K562 (cell line): Measurements from ENCODE around the gene ZMIZ1. TPM values are rescaled to one million over a fixed set of nuclear protein-coding genes. Genes with fewer than 3 reads are reported as not detected.

Experiments used
- DPF2 ChIP-seq: fragments of 450-650 bp; IDR thresholded peaks from 2 replicates; pipeline ENCODE4 v1.6.1; 2016
- E2F8 ChIP-seq: fragments of 450-650 bp; IDR thresholded peaks from 2 replicates; pipeline ENCODE4 v1.7.1; 2018; ENCODE audit warnings: mild to moderate bottlenecking, low read depth; ENCODE audit not compliant: partially characterized antibody
- ELF1 ChIP-seq: fragments of 200-800 bp; sonication (Bioruptor generic); IDR thresholded peaks from 2 replicates; pipeline ENCODE4 v1.6.1; 2016; ENCODE audit warnings: missing genetic modification characterization, missing compliant biosample characterization
- EP400 ChIP-seq: fragments of 450-650 bp; IDR thresholded peaks from 2 replicates; pipeline ENCODE4 v1.6.1; 2017; ENCODE audit warnings: antibody characterized with exemption, mild to moderate bottlenecking, moderate library complexity
- ETV1 ChIP-seq: fragments of 450-650 bp; conservative IDR thresholded peaks from 2 replicates; pipeline ENCODE4 v1.6.1; 2016; ENCODE audit warnings: missing genetic modification characterization, control low read depth, low read depth, missing compliant biosample characterization
- HLTF ChIP-seq: fragments of 450-650 bp; IDR thresholded peaks from 2 replicates; pipeline ENCODE4 v1.6.1; 2016
- NR2C2 ChIP-seq, 2 experiments: fragments of 200-800 bp in 1 of 2; sonication (Bioruptor generic) in 1 of 2; sonication (generic) in 1 of 2; formaldehyde crosslinking in 1 of 2; IDR thresholded peaks; 2 replicates each; pipeline versions ENCODE4 v1.6.1 to v1.8.0; 2016 to 2022; ENCODE audit warnings: mild to moderate bottlenecking in 1 of 2, missing compliant biosample characterization in 1 of 2, missing genetic modification characterization in 1 of 2, missing genetic modification reagents in 1 of 2
- NR4A1 ChIP-seq, 2 experiments: fragments of 250-450 bp in 1 of 2; fragments of 450-650 bp in 1 of 2; sonication (Bioruptor Pico) in 1 of 2; IDR thresholded peaks; 2 replicates each; pipeline versions ENCODE4 v1.4.0 to v1.6.1; 2016 to 2020; ENCODE audit warnings: mild to moderate bottlenecking in 2 of 2, missing compliant biosample characterization in 1 of 2, missing genetic modification characterization in 1 of 2, moderate library complexity in 1 of 2
- SMARCE1 ChIP-seq: fragments of 450-650 bp; IDR thresholded peaks from 2 replicates; pipeline ENCODE4 v1.7.1; 2016; ENCODE audit warnings: mild to moderate bottlenecking
- ZNF23 ChIP-seq: fragments of 250-450 bp; sonication (Bioruptor Pico); IDR thresholded peaks from 2 replicates; pipeline ENCODE4 v1.4.0; 2020; ENCODE audit warnings: mild to moderate bottlenecking
- ZNF512 ChIP-seq: IDR thresholded peaks from 2 replicates; pipeline ENCODE4 v1.6.1; 2016; ENCODE audit warnings: missing genetic modification characterization, missing compliant biosample characterization
- polyA plus RNA-seq, 8 experiments: library from polyadenylated mRNA; depleted of rRNA in 4 of 8; stranded (reverse) in 5 of 8; unstranded in 3 of 8; fragments of >200 nt; fragmentation: Nextera tagmentation in 2 of 8; fragmentation: Illumina TruSeq in 1 of 8; extraction: Ambion mirVana in 2 of 8; extraction: Trizol in 1 of 8; gene quantifications; 2 replicates each; pipeline versions ENCODE4 v1.2.1 to v1.2.3, GENCODE V29; 2011 to 2014; ENCODE audit warnings: inconsistent platforms in 1 of 8, missing spikeins in 1 of 8
- total RNA-seq, 7 experiments: library from RNA; depleted of rRNA in 6 of 7; stranded (reverse); fragments of >200 nt in 6 of 7; fragmentation: Illumina TruSeq in 2 of 7; extraction: Trizol in 2 of 7; gene quantifications; 2 replicates each; pipeline versions ENCODE4 v1.2.1 to v1.2.3, GENCODE V29; 2011 to 2021; ENCODE audit warnings: low replicate concordance in 1 of 7
- TF ChIP-seq, protein P1 (sequence below), 2 experiments: fragments of 450-650 bp in 1 of 2; sonication (generic) in 1 of 2; formaldehyde crosslinking in 1 of 2; IDR thresholded peaks; 2 replicates each; pipeline versions ENCODE4 v1.7.1 to v1.9.0; 2016 to 2022; ENCODE audit warnings: inconsistent platforms in 1 of 2, mild to moderate bottlenecking in 1 of 2, missing genetic modification reagents in 1 of 2

Gene ZMIZ1
- total and polyA plus RNA-seq, 9 of the 15 experiments (the other 6 are each of a cell fraction or from before 2014, with no cell fraction given): 1.0 to 37.3 (median 4.3) TPM

- TF ChIP-seq ELF1 (tag): peak; percentile 33; the same call in 1 of the 2 replicates
- 0 out of 2 replicates have a peak, but pooled peaks have one; percentile 31 for TF ChIP-seq SMARCE1
- TF ChIP-seq NR2C2 (CRISPR knock-in tag; IDR thresholded peaks at IDR 0.05): no peak
- TF ChIP-seq NR2C2 (tag; IDR thresholded peaks at IDR 0.05): peak; percentile 67; the same call in 1 of the 2 replicates
- TF ChIP-seq, protein P1, sequence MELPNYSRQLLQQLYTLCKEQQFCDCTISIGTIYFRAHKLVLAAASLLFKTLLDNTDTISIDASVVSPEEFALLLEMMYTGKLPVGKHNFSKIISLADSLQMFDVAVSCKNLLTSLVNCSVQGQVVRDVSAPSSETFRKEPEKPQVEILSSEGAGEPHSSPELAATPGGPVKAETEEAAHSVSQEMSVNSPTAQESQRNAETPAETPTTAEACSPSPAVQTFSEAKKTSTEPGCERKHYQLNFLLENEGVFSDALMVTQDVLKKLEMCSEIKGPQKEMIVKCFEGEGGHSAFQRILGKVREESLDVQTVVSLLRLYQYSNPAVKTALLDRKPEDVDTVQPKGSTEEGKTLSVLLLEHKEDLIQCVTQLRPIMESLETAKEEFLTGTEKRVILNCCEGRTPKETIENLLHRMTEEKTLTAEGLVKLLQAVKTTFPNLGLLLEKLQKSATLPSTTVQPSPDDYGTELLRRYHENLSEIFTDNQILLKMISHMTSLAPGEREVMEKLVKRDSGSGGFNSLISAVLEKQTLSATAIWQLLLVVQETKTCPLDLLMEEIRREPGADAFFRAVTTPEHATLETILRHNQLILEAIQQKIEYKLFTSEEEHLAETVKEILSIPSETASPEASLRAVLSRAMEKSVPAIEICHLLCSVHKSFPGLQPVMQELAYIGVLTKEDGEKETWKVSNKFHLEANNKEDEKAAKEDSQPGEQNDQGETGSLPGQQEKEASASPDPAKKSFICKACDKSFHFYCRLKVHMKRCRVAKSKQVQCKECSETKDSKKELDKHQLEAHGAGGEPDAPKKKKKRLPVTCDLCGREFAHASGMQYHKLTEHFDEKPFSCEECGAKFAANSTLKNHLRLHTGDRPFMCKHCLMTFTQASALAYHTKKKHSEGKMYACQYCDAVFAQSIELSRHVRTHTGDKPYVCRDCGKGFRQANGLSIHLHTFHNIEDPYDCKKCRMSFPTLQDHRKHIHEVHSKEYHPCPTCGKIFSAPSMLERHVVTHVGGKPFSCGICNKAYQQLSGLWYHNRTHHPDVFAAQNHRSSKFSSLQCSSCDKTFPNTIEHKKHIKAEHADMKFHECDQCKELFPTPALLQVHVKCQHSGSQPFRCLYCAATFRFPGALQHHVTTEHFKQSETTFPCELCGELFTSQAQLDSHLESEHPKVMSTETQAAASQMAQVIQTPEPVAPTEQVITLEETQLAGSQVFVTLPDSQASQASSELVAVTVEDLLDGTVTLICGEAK (IDR thresholded peaks at IDR 0.05): peak; percentile 30
- TF ChIP-seq, protein P1 (CRISPR knock-in tag; IDR thresholded peaks at IDR 0.05): no peak
- no peak for TF ChIP-seq ZNF23 (CRISPR knock-in tag)
- peak; percentile 75 for TF ChIP-seq ZNF512 (tag)
- TF ChIP-seq ETV1 (tag): no peak; the same call in 1 of the 2 replicates
- TF ChIP-seq EP400: peak; percentile 33; the same call in 1 of the 2 replicates
- TF ChIP-seq DPF2: 0 out of 2 replicates have a peak, but pooled peaks have one; percentile 30
- TF ChIP-seq HLTF: peak; percentile 51; the same call in 1 of the 2 replicates
- TF ChIP-seq NR4A1 (CRISPR knock-in tag; IDR thresholded peaks at IDR 0.05): no peak
- TF ChIP-seq NR4A1 (tag; IDR thresholded peaks at IDR 0.05): no peak
- peak; percentile 33 for TF ChIP-seq E2F8
Measured at GRCh38 chr10:79038104-79038840, 30.5 kb upstream of the ZMIZ1 start (continued).
